Measurements from ENCODE around the gene VPS54.

Gene VPS54, protein sequence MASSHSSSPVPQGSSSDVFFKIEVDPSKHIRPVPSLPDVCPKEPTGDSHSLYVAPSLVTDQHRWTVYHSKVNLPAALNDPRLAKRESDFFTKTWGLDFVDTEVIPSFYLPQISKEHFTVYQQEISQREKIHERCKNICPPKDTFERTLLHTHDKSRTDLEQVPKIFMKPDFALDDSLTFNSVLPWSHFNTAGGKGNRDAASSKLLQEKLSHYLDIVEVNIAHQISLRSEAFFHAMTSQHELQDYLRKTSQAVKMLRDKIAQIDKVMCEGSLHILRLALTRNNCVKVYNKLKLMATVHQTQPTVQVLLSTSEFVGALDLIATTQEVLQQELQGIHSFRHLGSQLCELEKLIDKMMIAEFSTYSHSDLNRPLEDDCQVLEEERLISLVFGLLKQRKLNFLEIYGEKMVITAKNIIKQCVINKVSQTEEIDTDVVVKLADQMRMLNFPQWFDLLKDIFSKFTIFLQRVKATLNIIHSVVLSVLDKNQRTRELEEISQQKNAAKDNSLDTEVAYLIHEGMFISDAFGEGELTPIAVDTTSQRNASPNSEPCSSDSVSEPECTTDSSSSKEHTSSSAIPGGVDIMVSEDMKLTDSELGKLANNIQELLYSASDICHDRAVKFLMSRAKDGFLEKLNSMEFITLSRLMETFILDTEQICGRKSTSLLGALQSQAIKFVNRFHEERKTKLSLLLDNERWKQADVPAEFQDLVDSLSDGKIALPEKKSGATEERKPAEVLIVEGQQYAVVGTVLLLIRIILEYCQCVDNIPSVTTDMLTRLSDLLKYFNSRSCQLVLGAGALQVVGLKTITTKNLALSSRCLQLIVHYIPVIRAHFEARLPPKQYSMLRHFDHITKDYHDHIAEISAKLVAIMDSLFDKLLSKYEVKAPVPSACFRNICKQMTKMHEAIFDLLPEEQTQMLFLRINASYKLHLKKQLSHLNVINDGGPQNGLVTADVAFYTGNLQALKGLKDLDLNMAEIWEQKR

DNA sequence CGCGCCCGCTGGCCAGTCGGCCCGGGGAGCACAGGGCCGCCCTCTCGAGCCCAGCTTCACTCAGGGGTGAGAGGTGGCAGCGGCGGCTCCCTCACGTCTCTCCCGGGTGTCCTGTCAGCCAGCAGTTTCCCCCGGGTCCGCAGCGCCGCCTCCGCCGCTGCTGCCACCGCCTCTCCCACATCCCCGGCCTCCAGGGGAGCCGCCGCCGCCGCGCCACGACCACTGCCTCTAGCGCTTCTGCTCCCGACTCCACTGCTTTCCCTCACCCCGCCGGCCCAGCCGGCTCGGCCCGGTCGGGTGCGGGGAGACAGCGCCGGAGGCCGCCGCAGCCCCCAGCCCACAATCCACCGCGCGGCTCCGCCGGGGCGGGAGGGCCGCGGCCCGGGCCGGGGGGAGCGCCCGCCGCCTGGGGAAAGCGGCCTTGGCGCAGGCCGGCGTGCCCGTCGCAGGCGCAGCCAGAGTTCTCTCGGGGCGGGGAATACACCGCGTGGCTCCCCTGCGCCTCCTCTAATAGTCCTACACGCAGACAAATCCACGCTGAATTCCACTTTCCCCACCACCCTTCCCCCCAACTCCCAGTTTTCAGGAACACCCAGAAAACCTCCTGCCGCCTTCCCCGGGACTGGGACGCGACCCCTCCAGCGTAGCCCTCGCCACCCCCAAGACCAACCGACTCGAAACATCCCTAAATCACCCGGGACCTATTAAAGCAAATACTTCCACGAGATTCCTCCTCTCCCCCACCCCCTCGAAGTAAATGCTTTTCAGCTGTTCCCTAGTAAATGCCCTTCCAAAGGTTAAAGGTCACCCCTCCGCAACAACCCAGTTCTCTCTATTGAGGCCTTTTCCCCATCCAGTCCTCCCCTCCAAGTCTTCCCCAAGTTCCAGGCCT, at the start of gene VPS54:
Gene VPS54, minus strand, starts transcription at position 346 of the 892 bp plus-strand sequence. CDS start 35,429 bp downstream, outside the sequence.
- TF ChIP-seq, protein P1, sequence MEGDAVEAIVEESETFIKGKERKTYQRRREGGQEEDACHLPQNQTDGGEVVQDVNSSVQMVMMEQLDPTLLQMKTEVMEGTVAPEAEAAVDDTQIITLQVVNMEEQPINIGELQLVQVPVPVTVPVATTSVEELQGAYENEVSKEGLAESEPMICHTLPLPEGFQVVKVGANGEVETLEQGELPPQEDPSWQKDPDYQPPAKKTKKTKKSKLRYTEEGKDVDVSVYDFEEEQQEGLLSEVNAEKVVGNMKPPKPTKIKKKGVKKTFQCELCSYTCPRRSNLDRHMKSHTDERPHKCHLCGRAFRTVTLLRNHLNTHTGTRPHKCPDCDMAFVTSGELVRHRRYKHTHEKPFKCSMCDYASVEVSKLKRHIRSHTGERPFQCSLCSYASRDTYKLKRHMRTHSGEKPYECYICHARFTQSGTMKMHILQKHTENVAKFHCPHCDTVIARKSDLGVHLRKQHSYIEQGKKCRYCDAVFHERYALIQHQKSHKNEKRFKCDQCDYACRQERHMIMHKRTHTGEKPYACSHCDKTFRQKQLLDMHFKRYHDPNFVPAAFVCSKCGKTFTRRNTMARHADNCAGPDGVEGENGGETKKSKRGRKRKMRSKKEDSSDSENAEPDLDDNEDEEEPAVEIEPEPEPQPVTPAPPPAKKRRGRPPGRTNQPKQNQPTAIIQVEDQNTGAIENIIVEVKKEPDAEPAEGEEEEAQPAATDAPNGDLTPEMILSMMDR (IDR thresholded peaks at IDR 0.05) = no peak
- H3K4me3 ChIP-seq = peak within 1 kb of the TSS; percentile 85
- peak; percentile 81 for DNase-seq (ENCODE audit: low spot score)
- H3K27ac ChIP-seq = peak within 1 kb of the TSS; percentile 94 to 97

DNA sequence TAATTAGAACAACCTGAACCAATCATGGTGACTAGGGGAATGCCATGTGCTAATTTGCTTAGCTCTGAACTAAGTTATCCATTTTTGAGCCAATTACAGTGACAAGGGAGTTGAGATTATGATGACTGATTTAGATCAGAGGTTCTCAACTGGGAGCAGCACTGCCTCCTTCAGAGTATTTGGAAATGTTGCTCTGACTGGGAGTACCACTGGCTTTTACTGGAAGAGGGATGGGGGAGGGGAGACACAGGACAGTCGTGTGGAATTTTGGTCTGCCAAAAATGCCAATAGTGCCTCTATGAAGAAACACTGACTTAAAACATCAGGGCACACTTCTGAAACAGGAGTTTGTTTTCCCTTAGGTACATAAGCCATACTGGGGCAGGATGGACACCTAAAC, 48.1 kb upstream of the VPS54 start:
- Histone ChIP-seq H3K4me3 (no peak overlapping the region), H3K27ac (no peak overlapping the region)
- TF ChIP-seq, protein P1 (IDR thresholded peaks at IDR 0.05) = no peak
- DNase-seq (ENCODE audit: low spot score) = no peak

DNA sequence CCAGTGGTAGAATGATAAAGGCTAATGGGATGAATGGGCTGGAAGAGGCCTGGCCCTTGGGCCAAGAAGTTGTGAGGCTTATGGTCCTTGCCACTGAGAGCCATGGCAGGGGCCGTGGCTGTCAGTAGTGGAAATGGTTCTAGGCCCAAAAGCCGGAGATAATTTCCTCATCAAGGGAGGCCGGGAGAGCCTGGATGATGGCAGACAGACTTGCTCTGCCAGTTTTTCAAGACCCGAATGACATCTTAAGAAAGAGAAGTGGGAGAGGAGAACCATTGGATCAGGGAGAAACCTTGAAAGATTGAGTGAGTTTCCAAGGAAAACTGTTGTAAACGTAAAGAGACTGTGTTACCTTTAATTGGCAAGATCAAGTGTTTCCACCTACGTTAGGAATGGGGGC, 46.3 kb upstream of the VPS54 start:
- TF ChIP-seq, protein P1 (IDR thresholded peaks at IDR 0.05) = no peak
- Histone ChIP-seq H3K27ac (no peak overlapping the region), H3K4me3 (no peak overlapping the region)
- DNase-seq (ENCODE audit: low spot score) = no peak

DNA sequence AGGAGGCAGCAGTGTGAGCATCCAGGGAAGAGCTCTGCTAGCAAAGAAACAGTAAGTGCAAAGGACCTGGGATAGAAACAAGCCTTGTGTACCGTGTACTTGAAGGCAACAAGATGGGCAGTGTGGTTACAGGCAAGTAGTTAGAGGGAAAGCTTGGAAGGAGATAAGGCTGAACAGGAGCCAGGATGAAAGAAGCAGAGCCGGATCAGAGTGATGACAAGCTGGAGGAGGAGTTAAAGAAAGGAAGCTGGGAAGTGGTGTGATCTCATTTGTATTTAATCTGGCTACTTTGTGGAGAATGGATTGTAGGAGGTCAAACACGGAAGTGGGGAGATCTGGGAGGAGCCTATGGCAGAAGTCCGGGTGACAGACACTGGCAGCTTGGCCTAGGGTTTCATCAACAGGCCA, 44.7 kb upstream of the VPS54 start:
- DNase-seq (ENCODE audit: low spot score) = no peak
- Histone ChIP-seq H3K27ac (peak overlapping the region in 1 of 2 donors; percentile 39), H3K4me3 (no peak overlapping the region)
- TF ChIP-seq, protein P1 (IDR thresholded peaks at IDR 0.05) = no peak

DNA sequence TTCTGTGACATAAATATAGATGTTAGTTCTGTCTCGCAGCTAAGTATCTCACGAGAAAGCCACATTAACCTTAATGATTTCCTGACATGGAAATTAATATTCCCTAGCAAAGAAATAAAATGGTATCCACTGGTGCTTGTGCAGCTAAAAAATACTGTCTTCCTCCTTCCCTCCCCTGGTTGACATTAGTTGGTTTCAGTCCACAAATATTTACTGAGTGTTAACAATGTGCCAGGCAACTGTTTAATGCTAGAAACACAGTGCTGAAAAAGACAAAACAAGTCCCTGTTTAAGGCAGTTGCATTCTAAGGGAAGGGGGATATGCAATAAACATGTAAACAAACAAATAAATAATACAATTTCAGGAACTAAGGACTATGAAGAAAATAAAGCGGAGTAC, 44.2 kb upstream of the VPS54 start:
- peak overlapping the region in 1 of 2 donors; percentile 39 for H3K27ac ChIP-seq
- TF ChIP-seq, protein P1 (IDR thresholded peaks at IDR 0.05) = no peak
- no peak overlapping the region for H3K4me3 ChIP-seq
- no peak for DNase-seq (ENCODE audit: low spot score)

DNA sequence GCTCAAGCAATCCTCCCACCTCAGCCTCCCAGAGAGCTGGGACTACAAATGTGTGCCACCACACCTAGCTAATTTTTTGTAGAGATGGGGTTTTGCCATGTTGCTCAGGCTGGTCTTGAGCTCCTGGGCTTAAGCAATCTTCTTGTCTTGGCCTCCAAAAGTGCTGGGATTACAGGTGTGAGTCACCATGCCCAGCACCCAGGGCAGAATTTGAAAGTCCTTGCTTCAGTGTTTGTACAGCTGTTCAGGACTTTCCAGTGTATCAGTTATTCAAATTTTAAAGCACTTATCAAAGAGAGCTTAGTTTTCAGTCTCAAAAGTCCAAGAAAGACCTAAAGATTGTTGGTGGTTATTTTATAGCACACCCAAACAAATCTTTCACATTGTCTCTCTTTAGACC, 43.6 kb upstream of the VPS54 start:
- no peak for DNase-seq (ENCODE audit: low spot score)
- TF ChIP-seq, protein P1 (IDR thresholded peaks at IDR 0.05) = no peak
- no peak overlapping the region for H3K27ac ChIP-seq
- H3K4me3 ChIP-seq = no peak overlapping the region

All from coronary artery (tissue), 2 donors.